ENCODE data around the gene ZNF683.

ZNF683 gene

DNA sequence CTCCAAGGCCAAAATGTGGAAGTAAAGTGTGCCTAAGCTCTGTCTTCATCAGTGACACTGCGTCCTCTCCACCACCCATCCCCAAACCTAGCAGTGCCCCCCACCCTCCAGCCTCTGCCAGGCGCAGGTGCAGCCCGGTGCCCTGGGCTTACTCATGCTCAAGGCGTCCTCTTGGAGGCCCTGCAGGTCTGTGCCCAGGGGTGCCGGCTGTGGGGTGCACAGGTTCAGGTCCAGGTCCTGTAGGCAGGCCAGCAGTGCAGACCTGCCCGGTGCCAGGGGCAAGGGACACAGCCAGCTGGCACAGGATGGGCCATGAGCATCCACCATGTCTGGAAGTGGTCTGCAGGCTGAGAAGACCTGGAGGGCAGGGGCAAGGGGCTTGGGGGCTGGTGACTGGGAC lies 5.1 kb downstream of the ZNF683 start:
- Histone ChIP-seq H3K27me3 (ENCODE audit: insufficient read depth, low read length, poor library complexity, severe bottlenecking) (no peaks in the 10 kb centered on the region), H2AFZ (ENCODE audit: low read length) (no peak overlapping the region), H3K4me3 (ENCODE audit: low read length, poor library complexity, severe bottlenecking) (no peak overlapping the region), H4K20me1 (ENCODE audit: insufficient read depth, low read length, poor library complexity, severe bottlenecking) (no peaks in the 10 kb centered on the region), H3K9me2 (replicated peaks; ENCODE audit: low read depth, low read length) (no peaks in the 10 kb centered on the region), H3K9me3 (ENCODE audit: insufficient read depth, low read depth, low read length) (no peaks in the 10 kb centered on the region), H3K4me2 (ENCODE audit: low read depth, low read length, poor library complexity, severe bottlenecking) (peak overlapping the region; percentile 41), H3F3A (ENCODE audit: low read depth) (0 out of 2 replicates have a peak, but pooled peaks cover 3% of the 10 kb centered on the region), H3K9ac (ENCODE audit: low read depth, low read length, poor library complexity, severe bottlenecking) (no peak overlapping the region), H3K4me1 (ENCODE audit: insufficient read depth, low read length, poor library complexity, severe bottlenecking) (peaks cover 64% of the 10 kb centered on the region), H3K36me3 (ENCODE audit: insufficient read depth, low read length) (no peaks in the 10 kb centered on the region), H3K79me2 (ENCODE audit: insufficient read depth, low read length) (peaks cover 32% of the 10 kb centered on the region)
- TF ChIP-seq EZH2phosphoT487 (IDR thresholded peaks at IDR 0.05; ENCODE audit: borderline replicate concordance), result no peak
- TF ChIP-seq, protein P1, sequence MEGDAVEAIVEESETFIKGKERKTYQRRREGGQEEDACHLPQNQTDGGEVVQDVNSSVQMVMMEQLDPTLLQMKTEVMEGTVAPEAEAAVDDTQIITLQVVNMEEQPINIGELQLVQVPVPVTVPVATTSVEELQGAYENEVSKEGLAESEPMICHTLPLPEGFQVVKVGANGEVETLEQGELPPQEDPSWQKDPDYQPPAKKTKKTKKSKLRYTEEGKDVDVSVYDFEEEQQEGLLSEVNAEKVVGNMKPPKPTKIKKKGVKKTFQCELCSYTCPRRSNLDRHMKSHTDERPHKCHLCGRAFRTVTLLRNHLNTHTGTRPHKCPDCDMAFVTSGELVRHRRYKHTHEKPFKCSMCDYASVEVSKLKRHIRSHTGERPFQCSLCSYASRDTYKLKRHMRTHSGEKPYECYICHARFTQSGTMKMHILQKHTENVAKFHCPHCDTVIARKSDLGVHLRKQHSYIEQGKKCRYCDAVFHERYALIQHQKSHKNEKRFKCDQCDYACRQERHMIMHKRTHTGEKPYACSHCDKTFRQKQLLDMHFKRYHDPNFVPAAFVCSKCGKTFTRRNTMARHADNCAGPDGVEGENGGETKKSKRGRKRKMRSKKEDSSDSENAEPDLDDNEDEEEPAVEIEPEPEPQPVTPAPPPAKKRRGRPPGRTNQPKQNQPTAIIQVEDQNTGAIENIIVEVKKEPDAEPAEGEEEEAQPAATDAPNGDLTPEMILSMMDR (conservative IDR thresholded peaks at IDR 0.05; ENCODE audit: low read length), result no peak

DNA sequence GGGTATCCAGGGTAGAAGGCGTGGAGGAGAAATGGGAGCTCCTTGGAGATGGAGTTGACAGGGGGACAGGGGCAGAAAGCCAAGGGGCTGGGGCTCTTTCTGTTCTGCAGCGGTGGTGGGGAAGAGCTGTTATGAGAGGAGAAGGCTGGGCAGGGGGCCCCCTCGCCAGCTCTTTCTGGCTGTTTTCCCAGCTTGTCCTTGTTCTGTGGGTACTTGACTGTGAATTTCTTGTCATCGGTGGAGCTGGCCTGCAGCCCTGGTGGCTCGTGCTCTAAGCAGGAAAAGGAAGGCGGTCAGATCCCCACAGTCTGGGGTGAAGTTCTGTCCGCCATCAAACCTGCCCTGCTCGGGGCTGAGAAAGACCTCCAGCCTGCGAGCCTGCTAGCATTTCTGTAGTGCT lies 7.6 kb downstream of the ZNF683 start:
- no peak for TF ChIP-seq EZH2phosphoT487 (IDR thresholded peaks at IDR 0.05; ENCODE audit: borderline replicate concordance)
- TF ChIP-seq, protein P1 (conservative IDR thresholded peaks at IDR 0.05; ENCODE audit: low read length), result no peak
- Histone ChIP-seq H3K9me3 (ENCODE audit: insufficient read depth, low read depth, low read length) (no peaks in the 10 kb centered on the region), H3K4me2 (ENCODE audit: low read depth, low read length, poor library complexity, severe bottlenecking) (peak overlapping the region; percentile 11), H2AFZ (ENCODE audit: low read length) (no peak overlapping the region), H3K36me3 (ENCODE audit: insufficient read depth, low read length) (no peaks in the 10 kb centered on the region), H3F3A (ENCODE audit: low read depth) (no peaks in the 10 kb centered on the region), H3K27me3 (ENCODE audit: insufficient read depth, low read length, poor library complexity, severe bottlenecking) (no peaks in the 10 kb centered on the region), H3K79me2 (ENCODE audit: insufficient read depth, low read length) (peaks cover 26% of the 10 kb centered on the region), H3K4me1 (ENCODE audit: insufficient read depth, low read length, poor library complexity, severe bottlenecking) (peaks cover 48% of the 10 kb centered on the region), H3K9me2 (replicated peaks; ENCODE audit: low read depth, low read length) (no peaks in the 10 kb centered on the region), H3K9ac (ENCODE audit: low read depth, low read length, poor library complexity, severe bottlenecking) (no peak overlapping the region), H4K20me1 (ENCODE audit: insufficient read depth, low read length, poor library complexity, severe bottlenecking) (no peaks in the 10 kb centered on the region), H3K4me3 (ENCODE audit: low read length, poor library complexity, severe bottlenecking) (no peak overlapping the region)

DNA sequence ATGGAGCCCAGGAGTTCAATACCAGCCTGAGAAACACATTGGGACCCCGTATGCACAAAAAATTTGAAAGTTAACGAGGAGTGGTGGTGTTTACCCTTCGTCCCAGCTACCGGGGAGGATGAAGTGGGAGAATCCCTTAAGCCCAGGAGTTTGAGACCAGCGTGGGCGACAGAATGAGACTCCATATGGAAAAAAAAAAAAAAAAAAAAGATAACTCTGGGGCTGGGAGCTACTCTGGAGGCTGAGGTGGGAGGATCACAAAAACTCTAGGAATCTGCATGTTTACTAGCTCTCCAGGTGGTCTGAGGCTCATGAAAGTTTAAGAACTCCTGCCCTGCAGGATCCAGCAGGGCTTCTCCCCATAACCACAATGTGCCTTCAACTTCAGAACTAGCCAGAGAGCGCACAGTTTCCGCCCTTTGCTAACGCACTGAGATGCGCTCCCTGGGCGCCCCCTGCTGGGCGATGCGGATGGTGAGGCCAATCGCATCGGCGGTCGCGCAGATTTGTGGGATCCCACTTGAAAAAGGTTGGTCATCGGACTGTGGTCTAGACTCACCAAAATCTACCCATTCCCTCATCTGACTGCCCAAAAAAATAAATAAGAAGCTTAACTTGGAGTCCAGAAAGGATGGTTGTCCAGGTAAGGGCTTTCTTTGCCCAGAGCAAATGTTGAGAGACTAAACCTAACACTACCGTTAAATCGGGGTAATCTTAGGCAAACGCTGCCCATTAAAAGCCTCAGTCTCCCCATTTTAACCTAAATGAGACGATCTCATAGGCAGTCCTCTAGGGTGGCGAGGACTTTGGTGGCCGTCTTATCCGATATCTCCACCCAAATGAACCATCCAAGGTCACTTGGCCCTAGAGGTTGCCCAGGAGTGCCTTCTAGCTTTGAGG lies 8.8 kb downstream of the ZNF683 start:
- H4K20me1 ChIP-seq (ENCODE audit: insufficient read depth, low read length, poor library complexity, severe bottlenecking), result no peaks in the 10 kb centered on the region
- H3K9me2 ChIP-seq (replicated peaks; ENCODE audit: low read depth, low read length), result no peaks in the 10 kb centered on the region
- H3F3A ChIP-seq (ENCODE audit: low read depth), result no peaks in the 10 kb centered on the region
- H3K9ac ChIP-seq (ENCODE audit: low read depth, low read length, poor library complexity, severe bottlenecking), result peak overlapping the region; percentile 43
- TF ChIP-seq EZH2phosphoT487 (IDR thresholded peaks at IDR 0.05; ENCODE audit: borderline replicate concordance), result no peak
- TF ChIP-seq, protein P1 (conservative IDR thresholded peaks at IDR 0.05; ENCODE audit: low read length), result peak; percentile 96
- H3K27me3 ChIP-seq (ENCODE audit: insufficient read depth, low read length, poor library complexity, severe bottlenecking), result no peaks in the 10 kb centered on the region
- no peaks in the 10 kb centered on the region for H3K9me3 ChIP-seq (ENCODE audit: insufficient read depth, low read depth, low read length)
- H3K4me1 ChIP-seq (ENCODE audit: insufficient read depth, low read length, poor library complexity, severe bottlenecking), result peaks cover 44% of the 10 kb centered on the region
- peak overlapping the region; percentile 46 for H3K4me2 ChIP-seq (ENCODE audit: low read depth, low read length, poor library complexity, severe bottlenecking)
- H3K4me3 ChIP-seq (ENCODE audit: low read length, poor library complexity, severe bottlenecking), result no peak overlapping the region
- peaks cover 17% of the 10 kb centered on the region; the same call in 1 of the 2 replicates for H3K79me2 ChIP-seq (ENCODE audit: insufficient read depth, low read length)
- no peak overlapping the region for H2AFZ ChIP-seq (ENCODE audit: low read length)
- no peaks in the 10 kb centered on the region for H3K36me3 ChIP-seq (ENCODE audit: insufficient read depth, low read length)
